Femur (tissue), 1 donor: ENCODE data around the gene ARID3A.
A peak's percentile ranks its signal among the peaks of the same experiment; 100 is the strongest.
"Not testable (repeated sequence)": the region's sequence is repeated elsewhere in the genome, so short reads cannot be mapped to it uniquely, and the experiment has no call there.

Experiments used
- DNase-seq: peaks from one replicate; pipeline ENCODE4 v3.0.0-alpha.2; 2017

Gene ARID3A

GRCh38 chr19:947707-948539 is 22.1 kb downstream of the ARID3A start:
- DNase-seq = peak; percentile 75

DNA sequence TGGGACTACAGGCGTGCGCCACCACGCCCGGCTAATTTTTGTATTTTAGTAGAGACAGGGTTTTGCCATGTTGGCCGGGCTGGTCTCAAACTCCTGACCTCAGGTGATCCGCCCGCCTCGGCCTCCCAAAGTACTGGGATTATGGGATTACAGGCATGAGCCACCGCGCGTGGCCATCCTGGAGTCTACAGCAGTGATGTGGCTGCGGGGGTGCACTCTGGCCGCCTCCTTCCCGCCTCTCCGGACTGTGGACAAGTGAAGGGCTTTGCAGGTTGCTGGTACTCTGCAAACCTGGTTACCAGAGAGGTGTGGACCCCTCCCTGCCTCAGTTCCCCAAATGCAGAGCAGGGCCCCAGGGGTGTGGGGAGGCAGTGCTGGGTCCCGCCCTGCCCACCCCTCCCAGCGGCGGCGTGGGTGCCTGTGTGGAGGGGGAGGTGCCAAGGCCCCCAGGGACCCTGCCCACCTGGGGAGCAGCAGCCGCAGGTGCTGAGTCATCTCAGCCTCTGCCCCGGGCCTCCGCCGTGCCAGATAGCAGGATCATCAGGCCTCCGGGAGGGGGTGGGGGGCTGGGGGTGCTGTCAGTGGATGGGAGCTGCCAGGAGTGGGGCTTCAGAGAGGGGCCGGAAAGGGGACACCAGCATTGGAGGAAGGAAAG is 23.1 kb downstream of the ARID3A start:
- DNase-seq = no peak

GRCh38 chr19:950352-951066 is 24.7 kb downstream of the ARID3A start:
- no peak for DNase-seq

GRCh38 chr19:952049-952679 is 26.3 kb downstream of the ARID3A start:
- DNase-seq = no peak

DNA sequence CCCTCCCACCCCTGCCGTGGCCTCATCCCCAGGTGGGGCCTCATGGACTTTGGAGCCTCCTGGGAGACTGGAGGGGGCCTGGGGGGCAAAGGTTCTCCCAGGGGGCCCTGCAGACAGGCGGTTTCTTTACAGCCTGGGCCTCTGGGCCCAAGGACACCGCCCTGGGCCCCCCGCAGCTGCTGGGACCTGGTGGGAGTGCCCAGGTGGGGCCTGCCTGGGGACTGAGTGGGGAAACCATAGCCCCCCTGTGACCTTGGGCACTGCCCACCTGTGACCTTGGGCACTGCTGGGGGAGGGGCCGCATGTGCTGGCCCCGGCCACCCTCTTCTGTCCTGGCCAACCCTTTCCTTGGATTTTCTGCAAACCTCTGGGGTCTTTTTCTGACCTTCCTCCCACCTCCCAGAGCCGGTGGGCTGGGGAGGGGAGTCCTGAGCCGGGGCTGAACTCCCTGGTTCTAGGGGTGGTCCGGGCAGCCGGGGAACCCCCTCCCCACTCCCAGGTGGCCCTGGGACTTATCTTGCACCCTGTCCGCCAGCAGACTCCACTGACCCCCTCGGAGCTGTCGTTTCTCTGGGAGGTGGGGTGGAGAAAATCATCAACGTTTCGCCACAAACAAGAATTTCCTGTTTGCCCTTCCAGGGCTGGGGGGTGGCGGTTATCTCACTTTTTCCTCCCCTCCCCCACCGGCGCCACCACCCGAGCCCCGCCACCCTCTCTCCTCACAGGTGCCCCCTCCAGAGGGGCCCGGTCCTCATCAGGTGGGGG is 27.0 kb downstream of the ARID3A start:
- DNase-seq = no peak

DNA sequence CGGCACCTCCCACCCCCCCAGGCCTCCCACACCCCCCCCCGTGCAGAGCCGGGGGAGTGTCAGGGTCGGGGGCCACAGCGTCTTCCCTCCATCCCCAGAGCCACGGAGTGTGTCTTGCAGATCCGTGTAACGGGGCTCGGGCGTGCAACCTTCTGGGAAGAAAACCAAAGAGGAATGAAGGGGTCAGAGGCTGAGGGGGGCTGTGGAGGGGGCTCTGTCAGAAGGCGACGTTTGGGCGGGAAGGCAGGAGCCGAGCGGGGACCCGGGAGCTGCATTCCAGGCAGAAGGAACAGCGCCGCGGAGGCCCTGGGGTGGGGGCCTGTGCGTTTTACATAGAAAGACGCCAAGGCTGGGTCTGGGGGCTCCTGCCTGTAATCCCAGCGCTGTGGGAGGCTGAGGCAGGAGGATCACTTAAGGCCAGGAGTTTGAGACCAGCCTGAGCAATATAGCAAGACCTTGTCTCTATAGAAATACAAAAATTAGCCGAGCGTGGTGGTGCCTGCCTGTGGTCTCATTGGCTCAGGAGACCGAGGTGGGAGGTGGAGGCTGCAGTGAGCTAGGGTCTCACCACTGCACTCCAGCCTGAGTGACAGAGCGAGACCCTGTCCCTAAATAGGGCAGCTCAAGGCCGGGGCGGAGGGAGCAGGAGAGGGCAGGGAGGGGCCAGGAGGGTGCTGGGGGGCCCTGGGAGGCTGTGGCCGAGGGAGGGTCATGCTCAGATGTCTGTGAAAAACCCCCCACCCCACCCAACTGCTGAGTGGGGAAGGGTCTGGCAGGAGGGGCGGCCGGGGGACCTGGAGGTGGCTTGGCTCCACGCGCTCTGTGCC is 27.8 kb downstream of the ARID3A start:
- no peak for DNase-seq

DNA sequence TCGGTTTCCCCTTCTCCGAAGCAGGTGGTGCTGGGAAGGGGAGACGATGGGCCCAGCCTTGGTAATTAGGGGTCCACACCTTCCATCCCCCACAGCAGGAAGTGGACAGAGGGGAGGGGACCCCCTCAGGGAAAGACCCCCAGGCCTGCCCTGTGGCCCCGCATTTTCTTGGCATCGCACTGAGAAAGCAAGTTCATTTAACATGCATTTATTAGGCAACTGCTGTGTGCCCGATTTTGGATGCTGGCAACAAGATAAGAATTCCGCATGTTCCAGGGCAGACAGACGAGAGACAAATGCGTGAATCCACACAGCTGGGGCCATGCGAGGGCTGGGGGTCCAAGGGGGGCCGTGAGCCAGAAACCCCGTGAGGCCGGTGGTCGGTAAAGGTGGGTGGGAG is 28.4 kb downstream of the ARID3A start:
- no peak for DNase-seq

DNA sequence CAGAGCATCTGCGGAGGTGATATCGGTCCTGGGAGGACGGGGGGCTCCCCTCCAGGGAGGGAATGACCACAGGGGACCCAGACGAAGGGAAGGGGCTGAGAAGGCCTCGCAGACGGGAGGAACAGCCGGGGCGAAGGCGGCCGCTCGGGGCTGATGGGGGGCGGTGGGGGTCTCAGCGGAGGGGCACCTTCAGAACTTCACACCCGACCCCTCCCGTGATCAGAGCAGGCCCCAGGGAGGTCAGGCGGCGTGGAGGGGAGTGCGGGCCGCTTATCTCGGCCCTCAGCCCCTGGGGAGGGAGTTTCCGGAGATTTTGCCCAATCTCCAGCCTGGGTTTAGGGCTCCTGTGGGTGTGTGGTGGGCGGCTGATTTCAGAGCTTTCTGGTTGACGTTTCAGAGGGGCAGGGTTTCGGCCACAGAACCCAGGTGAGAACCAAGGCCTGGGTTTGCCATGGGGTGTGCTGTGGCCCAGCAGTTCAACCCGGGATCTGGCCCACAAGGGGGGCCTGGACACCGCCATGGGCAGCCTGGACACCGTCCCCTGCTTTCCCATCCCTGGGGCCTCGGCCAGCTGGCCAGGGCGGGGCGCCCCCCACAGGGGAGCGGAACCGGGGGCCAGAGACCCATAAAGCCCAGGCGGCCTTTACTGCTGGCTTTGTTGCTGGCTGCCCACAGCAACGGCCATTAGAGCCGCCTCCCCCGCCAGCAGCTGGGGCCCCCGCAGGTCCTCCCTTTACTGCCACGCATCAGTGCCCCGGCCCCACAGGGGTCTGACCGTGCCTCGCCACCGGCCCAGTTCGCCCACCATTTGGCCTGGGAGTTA is 29.0 kb downstream of the ARID3A start:
- no peak for DNase-seq

DNA sequence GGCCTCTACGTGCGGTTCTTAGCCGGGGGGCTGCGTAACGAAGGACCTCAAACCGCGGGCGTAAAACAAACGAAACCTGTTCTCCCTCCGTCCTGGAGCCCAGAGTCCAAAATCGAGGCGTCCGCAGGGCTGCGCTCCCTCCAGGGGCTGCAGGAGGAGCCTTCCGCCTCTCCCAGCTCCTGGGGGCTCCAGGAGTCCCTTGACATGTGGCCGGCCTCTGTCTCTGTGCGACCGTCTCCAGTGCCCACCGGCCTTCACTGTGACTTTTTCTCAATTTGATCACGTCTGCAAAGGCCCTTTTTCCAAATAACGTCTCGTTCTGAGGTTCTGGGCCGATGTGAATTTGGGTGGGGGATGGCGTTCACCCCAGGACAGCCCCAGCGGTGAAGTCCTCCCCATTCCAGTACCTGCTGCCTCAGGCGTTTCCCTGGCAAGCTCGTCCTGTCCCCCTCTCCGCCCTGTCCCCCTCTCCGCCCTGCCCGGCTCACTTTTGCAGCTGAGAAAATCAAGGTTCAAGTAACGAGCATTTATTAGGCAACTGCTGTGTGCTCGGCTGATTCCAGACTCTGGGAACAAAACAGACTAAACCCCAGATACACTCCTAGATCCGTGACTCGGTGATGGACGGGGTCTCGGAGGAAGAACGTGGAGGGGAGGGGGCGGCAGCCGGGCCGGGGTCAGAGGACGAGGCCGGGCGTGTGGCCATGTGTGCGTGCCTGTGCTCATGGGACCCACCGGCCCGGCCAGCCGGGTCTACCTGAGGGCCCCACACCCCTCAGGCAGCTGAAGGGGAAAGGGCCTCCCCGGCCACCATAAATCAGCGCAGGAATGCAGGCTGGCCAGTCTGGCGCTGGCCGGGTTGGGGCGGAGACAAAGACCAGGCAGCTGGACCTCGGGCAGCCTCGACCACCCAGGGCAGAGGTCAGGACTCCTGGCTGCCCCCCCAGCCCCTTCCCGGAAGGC is 30.2 kb downstream of the ARID3A start:
- no peak for DNase-seq

- no peak for DNase-seq
Observed at GRCh38 chr19:956766-957440, 31.1 kb downstream of the ARID3A start.

GRCh38 chr19:957578-957977 is 31.7 kb downstream of the ARID3A start:
- not testable (repeated sequence) for DNase-seq

- DNase-seq = no peak
Observed at GRCh38 chr19:958967-959855, 33.4 kb downstream of the ARID3A start.

- no peak for DNase-seq
Observed at GRCh38 chr19:960020-960419, 34.2 kb downstream of the ARID3A start.

- no peak for DNase-seq
Observed at GRCh38 chr19:960601-960938, 34.7 kb downstream of the ARID3A start.

DNA sequence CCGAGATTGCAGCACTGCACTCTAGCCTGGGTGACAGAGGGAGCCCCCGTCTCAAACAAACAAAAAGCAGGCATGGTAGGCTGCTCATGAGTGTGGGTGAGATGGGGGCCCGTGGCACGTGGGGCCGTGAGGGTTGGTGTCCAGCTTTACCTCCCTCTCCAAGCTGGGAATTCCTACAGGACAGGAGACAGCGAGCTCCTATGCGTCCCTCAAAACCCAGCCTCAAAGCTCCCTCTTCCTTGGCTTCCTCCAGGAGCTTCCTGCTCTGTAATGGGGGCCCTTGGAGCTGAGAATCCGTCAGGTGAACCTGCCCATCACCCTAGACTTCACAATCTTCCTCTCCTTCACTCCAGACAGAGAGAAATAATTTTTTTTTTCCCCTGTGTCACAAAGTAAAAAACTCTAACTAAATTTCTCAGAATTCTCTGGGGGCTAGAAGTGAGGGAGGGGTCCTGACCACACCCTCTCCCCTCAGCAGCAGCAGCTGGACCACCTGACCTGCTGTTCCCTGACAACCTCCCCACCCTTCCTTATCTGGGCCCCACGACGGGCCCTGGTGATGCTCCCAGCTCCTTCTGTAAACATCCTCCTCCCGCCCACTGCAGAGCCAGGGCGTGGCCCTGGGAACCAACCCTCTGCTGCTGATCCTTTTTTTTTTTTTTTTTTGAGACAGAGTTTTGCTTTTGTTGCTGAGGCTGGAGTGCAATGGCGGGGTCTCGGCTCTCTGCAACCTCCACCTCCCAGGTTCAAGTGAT is 36.2 kb downstream of the ARID3A start:
- no peak for DNase-seq

- DNase-seq = no peak
Observed at GRCh38 chr19:962683-963400, 37.0 kb downstream of the ARID3A start.
